ENCODE measurements around the gene RAPGEF5.

Gene RAPGEF5

GRCh38 chr7:22204312-22204711 is 152.6 kb downstream of the RAPGEF5 start:
- no peak overlapping the region for H3K27ac Mint-ChIP-seq
- no peak overlapping the region for H3K4me3 Mint-ChIP-seq
- no peaks in the 10 kb centered on the region for H3K27me3 Mint-ChIP-seq
- no peaks in the 10 kb centered on the region for H3K9me3 Mint-ChIP-seq
- DNase-seq: no peak
- no peaks in the 10 kb centered on the region for H3K4me1 Mint-ChIP-seq (ENCODE audit: low read depth)
- no peaks in the 10 kb centered on the region for H3K36me3 Mint-ChIP-seq (ENCODE audit: low read depth)

DNA sequence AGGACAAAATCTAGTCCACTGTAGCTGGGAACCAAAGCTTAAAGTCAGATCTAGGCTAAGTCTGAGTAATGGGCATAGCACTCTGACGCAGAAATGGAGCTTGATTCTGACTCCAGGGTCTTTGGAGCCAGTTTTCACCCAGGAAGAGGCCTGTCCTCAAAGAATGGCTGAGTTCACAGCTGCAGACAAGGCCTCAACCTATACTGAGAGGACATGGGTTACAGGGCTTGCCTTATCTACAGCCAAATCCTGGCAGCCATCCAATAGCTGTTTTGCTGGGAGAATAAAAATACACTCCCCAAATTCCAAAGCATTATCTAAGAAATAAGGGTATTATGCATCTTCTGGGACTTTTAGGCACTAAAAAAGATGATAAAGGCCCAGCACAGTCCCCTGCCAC is 154.8 kb downstream of the RAPGEF5 start:
- no peaks in the 10 kb centered on the region for H3K36me3 Mint-ChIP-seq (ENCODE audit: low read depth)
- no peaks in the 10 kb centered on the region for H3K9me3 Mint-ChIP-seq
- no peak for DNase-seq
- H3K4me3 Mint-ChIP-seq: no peak overlapping the region
- no peak overlapping the region for H3K27ac Mint-ChIP-seq
- H3K4me1 Mint-ChIP-seq (ENCODE audit: low read depth): no peaks in the 10 kb centered on the region
- no peaks in the 10 kb centered on the region for H3K27me3 Mint-ChIP-seq

DNA sequence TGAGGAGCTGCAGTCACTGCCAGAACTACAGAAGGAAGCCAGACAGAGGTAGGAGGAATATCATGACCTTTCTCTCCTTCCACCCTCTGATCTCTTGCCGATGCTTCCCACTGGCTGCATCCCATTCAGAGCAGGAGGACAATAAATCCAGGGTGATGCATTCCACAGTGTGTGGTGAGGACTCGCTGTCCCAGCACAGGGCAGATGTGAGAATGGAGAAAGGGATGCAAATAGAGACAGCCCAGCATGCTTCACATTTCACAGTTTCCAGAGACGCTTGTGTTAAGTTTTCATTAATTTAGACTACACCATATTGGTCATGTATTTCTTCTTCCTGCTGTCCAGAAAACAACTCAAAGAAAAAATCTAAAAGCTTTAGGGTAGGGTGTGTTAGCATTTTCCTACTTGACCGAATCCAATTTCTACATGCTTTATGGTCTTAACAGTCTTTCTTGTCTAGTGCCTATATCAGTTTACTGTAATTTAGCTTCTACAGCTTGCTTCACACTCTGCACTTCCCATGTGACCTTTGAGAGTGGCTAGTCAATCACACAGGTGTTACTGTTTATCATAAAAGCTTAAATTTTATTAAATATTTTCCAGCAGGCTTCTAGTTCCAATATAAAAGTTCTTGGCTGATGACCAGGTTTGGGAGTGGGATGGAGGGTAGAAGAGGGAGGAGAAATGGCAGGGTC is 155.6 kb downstream of the RAPGEF5 start:
- no peaks in the 10 kb centered on the region for H3K36me3 Mint-ChIP-seq (ENCODE audit: low read depth)
- DNase-seq: no peak
- no peaks in the 10 kb centered on the region for H3K9me3 Mint-ChIP-seq
- H3K27me3 Mint-ChIP-seq: no peaks in the 10 kb centered on the region
- no peak overlapping the region for H3K27ac Mint-ChIP-seq
- no peak overlapping the region for H3K4me3 Mint-ChIP-seq
- H3K4me1 Mint-ChIP-seq (ENCODE audit: low read depth): no peaks in the 10 kb centered on the region

GRCh38 chr7:22200777-22201176 is 156.2 kb downstream of the RAPGEF5 start:
- DNase-seq: no peak
- Mint-ChIP-seq H3K4me1 (ENCODE audit: low read depth) (no peaks in the 10 kb centered on the region), H3K27me3 (no peaks in the 10 kb centered on the region), H3K27ac (no peak overlapping the region), H3K4me3 (no peak overlapping the region), H3K36me3 (ENCODE audit: low read depth) (no peaks in the 10 kb centered on the region), H3K9me3 (no peaks in the 10 kb centered on the region)

DNA sequence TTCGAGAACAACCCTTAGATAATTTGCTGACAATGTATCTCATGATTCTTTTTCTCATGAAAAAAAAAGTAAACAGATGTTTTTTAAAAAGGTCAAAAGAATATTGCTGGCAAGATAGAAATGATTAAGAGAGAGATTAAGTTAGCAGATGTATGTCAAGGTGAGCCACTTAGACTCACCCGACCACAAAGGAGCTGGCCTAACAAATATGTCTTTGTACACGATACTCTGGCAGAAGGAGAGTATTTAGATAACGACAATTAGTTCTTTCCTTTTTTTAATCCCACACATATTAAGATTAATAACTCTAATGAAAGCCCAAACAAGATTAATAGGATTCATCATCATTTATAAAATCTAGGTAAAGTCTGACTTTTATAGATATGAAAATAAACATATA is 156.7 kb downstream of the RAPGEF5 start:
- Mint-ChIP-seq H3K36me3 (ENCODE audit: low read depth) (no peaks in the 10 kb centered on the region), H3K9me3 (no peaks in the 10 kb centered on the region), H3K27ac (no peak overlapping the region), H3K4me1 (ENCODE audit: low read depth) (no peaks in the 10 kb centered on the region), H3K4me3 (no peak overlapping the region), H3K27me3 (no peaks in the 10 kb centered on the region)
- no peak for DNase-seq

- Mint-ChIP-seq H3K4me1 (ENCODE audit: low read depth) (no peaks in the 10 kb centered on the region), H3K4me3 (no peak overlapping the region), H3K36me3 (ENCODE audit: low read depth) (no peaks in the 10 kb centered on the region), H3K27me3 (no peaks in the 10 kb centered on the region), H3K27ac (no peak overlapping the region), H3K9me3 (no peaks in the 10 kb centered on the region)
- DNase-seq: no peak
Measured at GRCh38 chr7:22197376-22197775, 159.6 kb downstream of the RAPGEF5 start.

- H3K9me3 Mint-ChIP-seq: no peaks in the 10 kb centered on the region
- H3K4me3 Mint-ChIP-seq: no peak overlapping the region
- H3K36me3 Mint-ChIP-seq (ENCODE audit: low read depth): no peaks in the 10 kb centered on the region
Measured at GRCh38 chr7:22196429-22196828, 160.5 kb downstream of the RAPGEF5 start.

DNA sequence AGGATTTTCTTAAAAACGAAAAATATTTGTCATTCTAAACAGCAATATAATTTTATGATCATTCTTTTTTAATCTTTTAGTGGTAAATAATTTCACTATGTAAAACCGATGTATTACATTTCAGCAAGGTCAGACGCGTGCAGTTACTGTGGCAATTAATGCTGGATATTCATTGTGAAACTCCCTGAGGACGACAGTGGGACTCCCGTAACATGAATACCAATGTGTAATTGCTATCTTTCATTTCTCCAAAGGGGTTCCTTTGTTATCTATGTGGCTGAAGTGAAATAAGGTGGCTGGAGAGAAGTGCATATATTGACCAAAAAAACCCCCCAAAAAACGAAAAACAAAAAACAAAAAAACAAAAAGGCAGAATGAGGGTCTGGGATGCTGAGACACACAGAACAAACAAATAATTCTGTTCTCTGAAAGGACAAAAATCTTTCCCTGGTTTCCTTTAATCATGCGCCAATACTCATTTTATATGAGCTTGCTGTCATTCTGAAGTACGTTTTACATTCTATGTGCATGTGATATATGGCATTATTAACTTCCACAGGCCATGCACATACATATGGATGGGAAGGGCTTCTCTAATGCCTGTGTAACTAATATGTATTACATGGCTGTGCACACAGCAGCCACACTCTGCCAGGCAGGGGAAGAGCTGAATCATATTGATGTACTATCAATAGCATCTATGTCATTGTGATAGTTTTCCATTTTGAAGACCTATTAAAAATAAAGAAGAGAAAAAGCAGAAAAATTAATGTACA is 161.4 kb downstream of the RAPGEF5 start:
- no peak overlapping the region for H3K4me3 Mint-ChIP-seq
- H3K27ac Mint-ChIP-seq: no peak overlapping the region
- H3K36me3 Mint-ChIP-seq (ENCODE audit: low read depth): no peaks in the 10 kb centered on the region
- no peaks in the 10 kb centered on the region for H3K4me1 Mint-ChIP-seq (ENCODE audit: low read depth)
- H3K27me3 Mint-ChIP-seq: no peaks in the 10 kb centered on the region
- no peaks in the 10 kb centered on the region for H3K9me3 Mint-ChIP-seq
- DNase-seq: no peak

More at GRCh38 chr7:22196429-22196828, 160.5 kb downstream of the RAPGEF5 start:
- Mint-ChIP-seq H3K4me1 (ENCODE audit: low read depth) (no peaks in the 10 kb centered on the region), H3K27ac (no peak overlapping the region), H3K27me3 (no peaks in the 10 kb centered on the region)
- no peak for DNase-seq

GRCh38 chr7:22194658-22195273 is 162.2 kb downstream of the RAPGEF5 start:
- Mint-ChIP-seq H3K4me3 (no peak overlapping the region), H3K36me3 (ENCODE audit: low read depth) (no peaks in the 10 kb centered on the region), H3K9me3 (no peaks in the 10 kb centered on the region), H3K27me3 (no peaks in the 10 kb centered on the region), H3K27ac (no peak overlapping the region), H3K4me1 (ENCODE audit: low read depth) (no peaks in the 10 kb centered on the region)
- DNase-seq: no peak

- no peaks in the 10 kb centered on the region for H3K9me3 Mint-ChIP-seq
- H3K36me3 Mint-ChIP-seq (ENCODE audit: low read depth): no peaks in the 10 kb centered on the region
- H3K27me3 Mint-ChIP-seq: no peaks in the 10 kb centered on the region
- DNase-seq: no peak
- no peaks in the 10 kb centered on the region for H3K4me1 Mint-ChIP-seq (ENCODE audit: low read depth)
- H3K27ac Mint-ChIP-seq: no peak overlapping the region
- no peak overlapping the region for H3K4me3 Mint-ChIP-seq
Measured at GRCh38 chr7:22193450-22193983, 163.4 kb downstream of the RAPGEF5 start.

- no peaks in the 10 kb centered on the region for H3K36me3 Mint-ChIP-seq (ENCODE audit: low read depth)
- no peaks in the 10 kb centered on the region for H3K27me3 Mint-ChIP-seq
- no peak overlapping the region for H3K4me3 Mint-ChIP-seq
- H3K9me3 Mint-ChIP-seq: no peaks in the 10 kb centered on the region
- no peaks in the 10 kb centered on the region for H3K4me1 Mint-ChIP-seq (ENCODE audit: low read depth)
- H3K27ac Mint-ChIP-seq: no peak overlapping the region
- no peak for DNase-seq
Measured at GRCh38 chr7:22192801-22193200, 164.2 kb downstream of the RAPGEF5 start.

GRCh38 chr7:22190736-22191135 is 166.2 kb downstream of the RAPGEF5 start:
- Mint-ChIP-seq H3K4me3 (no peak overlapping the region), H3K4me1 (ENCODE audit: low read depth) (no peaks in the 10 kb centered on the region), H3K36me3 (ENCODE audit: low read depth) (no peaks in the 10 kb centered on the region), H3K9me3 (no peaks in the 10 kb centered on the region), H3K27me3 (no peaks in the 10 kb centered on the region), H3K27ac (no peak overlapping the region)
- DNase-seq: no peak

DNA sequence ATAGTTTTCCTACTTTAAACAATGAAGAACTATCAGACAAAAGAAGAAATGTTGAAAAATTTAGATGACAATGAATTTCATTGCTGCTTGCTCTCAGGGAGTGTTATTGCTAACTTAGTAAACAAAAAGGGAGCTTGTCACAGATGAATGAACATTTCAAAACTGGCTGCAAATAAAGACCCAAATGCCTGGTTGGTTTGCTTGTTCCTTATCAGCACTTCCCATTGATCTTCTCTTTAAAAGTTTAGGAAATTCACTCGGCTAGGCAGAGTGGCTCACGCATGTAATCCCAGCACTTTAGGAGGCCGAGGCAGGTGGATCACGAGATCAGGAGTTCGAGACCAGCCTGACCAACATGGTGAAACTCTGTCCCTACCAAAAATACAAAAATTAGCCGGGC is 167.2 kb downstream of the RAPGEF5 start:
- Mint-ChIP-seq H3K9me3 (no peaks in the 10 kb centered on the region), H3K4me3 (no peak overlapping the region), H3K4me1 (ENCODE audit: low read depth) (no peaks in the 10 kb centered on the region), H3K36me3 (ENCODE audit: low read depth) (no peaks in the 10 kb centered on the region), H3K27me3 (peaks cover 8% of the 10 kb centered on the region), H3K27ac (no peak overlapping the region)
- DNase-seq: no peak

DNA sequence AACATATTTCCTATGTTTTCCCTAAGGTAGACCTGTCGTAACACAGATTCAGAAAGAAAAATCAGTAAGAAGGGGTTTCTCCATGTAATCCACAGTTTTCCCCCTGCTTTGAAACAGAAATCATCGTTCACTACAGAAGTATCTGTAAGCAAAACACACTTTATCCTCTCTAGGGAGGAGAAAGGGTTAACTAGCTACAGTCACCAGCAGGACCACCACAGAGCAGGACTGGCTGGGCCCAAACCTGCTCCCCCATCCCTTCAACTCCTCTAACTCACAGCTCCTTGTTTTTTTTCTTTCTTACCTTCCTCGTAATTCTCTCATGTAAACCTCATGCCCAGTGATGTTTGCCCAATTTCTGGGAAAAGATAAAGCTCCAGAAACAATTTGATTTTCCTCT is 167.7 kb downstream of the RAPGEF5 start:
- Mint-ChIP-seq H3K9me3 (no peaks in the 10 kb centered on the region), H3K4me3 (no peak overlapping the region), H3K27ac (no peak overlapping the region), H3K36me3 (ENCODE audit: low read depth) (no peaks in the 10 kb centered on the region), H3K27me3 (peaks cover 11% of the 10 kb centered on the region), H3K4me1 (ENCODE audit: low read depth) (no peaks in the 10 kb centered on the region)
- DNase-seq: no peak

All from activated T-cell treated with anti-CD3 and anti-CD28 coated beads, Interleukin-2, amount 50 U/mL, for 24 hours (primary cell).